ENCODE measurements around the gene TMTC4. TPM values are rescaled to one million over a fixed set of nuclear protein-coding genes. Genes with fewer than 3 reads are reported as not detected.
A peak's percentile ranks its signal among the peaks of the same experiment; 100 is the strongest.

TMTC4 gene
- total RNA-seq, 1 experiment from 2014 or later: 28.1 TPM

DNA sequence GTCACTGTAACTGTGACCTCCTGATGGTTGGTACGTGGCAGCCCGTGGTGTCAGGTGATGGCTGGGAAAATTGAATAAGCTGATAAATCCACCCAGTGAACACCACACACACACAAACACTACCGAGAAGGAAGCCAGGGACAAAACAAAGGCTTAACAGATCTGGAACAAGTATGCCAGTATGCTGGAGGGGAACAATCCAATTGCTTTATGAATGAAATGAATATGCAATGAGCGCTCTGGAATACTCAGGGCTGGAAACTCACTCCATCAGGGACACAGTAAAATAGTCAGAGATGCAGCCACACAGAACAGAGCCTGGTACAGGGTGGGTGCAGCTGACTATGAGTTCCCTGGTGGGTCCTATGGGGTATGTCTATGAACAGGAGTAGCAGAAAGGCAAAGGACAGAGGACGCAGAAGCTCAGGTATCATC is 16.7 kb downstream of the TMTC4 start:
- Histone ChIP-seq H3K9ac (ENCODE audit: extremely low read depth, insufficient read length, low read length) (no peak overlapping the region), H4K20me1 (ENCODE audit: control insufficient read depth, insufficient read depth, insufficient read length) (no peaks in the 10 kb centered on the region), H3K4me2 (ENCODE audit: insufficient read depth, insufficient read length, low read length) (no peak overlapping the region), H2BK20ac (ENCODE audit: low read depth, low read length, poor library complexity, severe bottlenecking) (peak overlapping the region; percentile 6), H3T11ph (ENCODE audit: low read length) (no peak overlapping the region), H3K4ac (ENCODE audit: low read depth, low read length) (no peak overlapping the region), H3K27ac (ENCODE audit: insufficient read length, low read depth, low read length) (no peak overlapping the region), H2BK5ac (ENCODE audit: insufficient read length, low read length) (no peak overlapping the region), H4K5ac (ENCODE audit: insufficient read length, low read depth, low read length) (no peak overlapping the region), H3K4me1 (ENCODE audit: insufficient read depth, low read length) (no peaks in the 10 kb centered on the region; the same call in 1 of the 2 replicates), H3K9me3 (ENCODE audit: control insufficient read depth, low read depth, low read length) (no peaks in the 10 kb centered on the region), H3K79me2 (ENCODE audit: insufficient read depth, low read length) (no peaks in the 10 kb centered on the region), H3K56ac (ENCODE audit: insufficient read length, low read depth, low read length) (no peak overlapping the region), H3K23ac (ENCODE audit: insufficient read length, low read depth, low read length) (no peak overlapping the region), H2AFZ (ENCODE audit: low read length) (no peak overlapping the region), H3K14ac (ENCODE audit: insufficient read depth, low read length) (no peak overlapping the region), H4K91ac (ENCODE audit: insufficient read length, low read depth, low read length) (no peak overlapping the region), H3K79me1 (ENCODE audit: insufficient read depth, low read depth, low read length, poor library complexity, severe bottlenecking) (no peaks in the 10 kb centered on the region), H3K23me2 (ENCODE audit: insufficient read length, low read depth, low read length, poor library complexity, severe bottlenecking) (no peaks in the 10 kb centered on the region), H2BK12ac (ENCODE audit: insufficient read length, low read depth, low read length) (no peak overlapping the region), H2BK120ac (ENCODE audit: low read depth, low read length, poor library complexity, severe bottlenecking) (no peak overlapping the region), H2BK15ac (ENCODE audit: low read depth, low read length) (no peak overlapping the region), H4K8ac (replicated peaks; ENCODE audit: insufficient read length, low read depth, low read length) (no peak overlapping the region), H3K18ac (ENCODE audit: insufficient read length, low read depth, low read length) (no peak overlapping the region), H3K27me3 (ENCODE audit: insufficient read depth, low read length) (no peaks in the 10 kb centered on the region), H2AK5ac (ENCODE audit: insufficient read length, low read length) (no peak overlapping the region)
- TF ChIP-seq CTCF (conservative IDR thresholded peaks at IDR 0.05): no peak
- Mint-ChIP-seq H3K27ac (peak overlapping the region in 2 of 3 experiments; percentile 64 to 90; a peak in 2 of 7 replicates), H3K27me3 (ENCODE audit: low read depth) (no peaks in the 10 kb centered on the region), H3K36me3 (ENCODE audit: insufficient read depth in 1 of 3, low read depth in 3 of 3) (peaks cover 30 to 76% (median 66%) of the 10 kb centered on the region in 3 experiments), H3K9me3 (no peaks in the 10 kb centered on the region), H3K4me1 (peaks cover 17 to 25% of the 10 kb centered on the region in 2 experiments), H3K4me3 (no peak overlapping the region)
- no CpG with 5 or more reads among the region's 5 CpGs for WGBS (ENCODE audit: extremely low coverage, insufficient read length, low lambda C conversion rate)
- DNase-seq: no peak
